ENCODE results near the gene ADAMTSL3. TPM values are rescaled to one million over a fixed set of nuclear protein-coding genes. Genes with fewer than 3 reads are reported as not detected.
A peak's percentile ranks its signal among the peaks of the same experiment; 100 is the strongest.

Gene ADAMTSL3
- total RNA-seq, 1 donor from 2014 or later, result 0.64 TPM

DNA sequence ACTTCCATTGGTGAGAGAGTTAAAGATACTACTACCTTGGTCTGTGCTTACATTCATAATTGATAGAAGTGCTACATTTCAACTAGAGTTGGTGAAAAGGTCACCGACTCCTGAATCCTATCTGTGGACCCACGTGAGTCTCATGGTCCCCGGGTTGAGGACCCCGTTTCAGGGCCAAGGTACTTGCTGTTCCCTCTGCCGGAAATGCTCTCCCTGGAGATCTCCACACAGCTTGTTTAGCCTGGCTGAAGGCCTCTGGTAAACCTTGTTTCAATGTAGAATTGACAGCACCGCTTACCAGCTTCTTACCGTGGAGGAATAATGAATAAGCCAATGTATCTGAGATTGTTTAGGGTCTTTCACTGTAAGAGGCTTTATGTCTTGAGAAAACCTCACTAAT lies 355.7 kb downstream of the ADAMTSL3 start:
- Mint-ChIP-seq H3K9me3 (ENCODE audit: unreplicated experiment) (peaks cover 3% of the 10 kb centered on the region), H3K4me3 (ENCODE audit: unreplicated experiment) (no peak overlapping the region), H3K27ac (ENCODE audit: unreplicated experiment) (no peak overlapping the region), H3K4me1 (ENCODE audit: unreplicated experiment) (no peaks in the 10 kb centered on the region), H3K36me3 (ENCODE audit: low read depth, unreplicated experiment) (peaks cover 7% of the 10 kb centered on the region), H3K27me3 (ENCODE audit: unreplicated experiment) (no peaks in the 10 kb centered on the region)
- no peak for TF ChIP-seq CTCF (IDR thresholded peaks at IDR 0.05; ENCODE audit: unreplicated experiment)
- no peak for DNase-seq (ENCODE audit: low spot score)

GRCh38 chr15:84010246-84010645 lies 356.3 kb downstream of the ADAMTSL3 start:
- Mint-ChIP-seq H3K36me3 (ENCODE audit: low read depth, unreplicated experiment) (peaks cover 7% of the 10 kb centered on the region), H3K27ac (ENCODE audit: unreplicated experiment) (no peak overlapping the region), H3K27me3 (ENCODE audit: unreplicated experiment) (peaks cover under 1% of the 10 kb centered on the region), H3K4me1 (ENCODE audit: unreplicated experiment) (no peaks in the 10 kb centered on the region), H3K9me3 (ENCODE audit: unreplicated experiment) (peaks cover 3% of the 10 kb centered on the region), H3K4me3 (ENCODE audit: unreplicated experiment) (no peak overlapping the region)
- no peak for TF ChIP-seq CTCF (IDR thresholded peaks at IDR 0.05; ENCODE audit: unreplicated experiment)
- no peak for DNase-seq (ENCODE audit: low spot score)

DNA sequence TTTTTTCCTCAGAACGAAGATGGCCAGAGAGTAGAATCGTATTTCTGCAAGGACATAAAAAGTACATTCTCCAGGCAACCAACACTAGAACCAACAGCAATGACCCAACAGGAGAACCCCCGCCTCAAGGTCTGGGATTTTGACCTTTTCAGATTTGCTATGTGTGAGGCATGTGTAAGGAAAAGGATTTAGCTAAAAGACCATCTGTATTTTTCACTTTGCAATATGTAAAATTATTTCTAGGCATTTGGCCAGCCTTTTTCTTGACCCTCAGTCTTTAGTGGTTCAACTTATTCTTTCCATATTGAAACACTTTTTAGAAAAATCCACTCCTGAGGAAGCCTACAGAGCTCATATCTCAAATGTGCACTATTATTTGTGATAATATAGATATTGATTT lies 362.4 kb downstream of the ADAMTSL3 start:
- no peak overlapping the region for H3K4me3 Mint-ChIP-seq (ENCODE audit: unreplicated experiment)
- H3K36me3 Mint-ChIP-seq (ENCODE audit: low read depth, unreplicated experiment), result peaks cover 7% of the 10 kb centered on the region
- peaks cover 4% of the 10 kb centered on the region for H3K27me3 Mint-ChIP-seq (ENCODE audit: unreplicated experiment)
- TF ChIP-seq CTCF (IDR thresholded peaks at IDR 0.05; ENCODE audit: unreplicated experiment), result no peak
- DNase-seq (ENCODE audit: low spot score), result no peak
- H3K27ac Mint-ChIP-seq (ENCODE audit: unreplicated experiment), result no peak overlapping the region
- peaks cover 1% of the 10 kb centered on the region for H3K9me3 Mint-ChIP-seq (ENCODE audit: unreplicated experiment)
- H3K4me1 Mint-ChIP-seq (ENCODE audit: unreplicated experiment), result no peaks in the 10 kb centered on the region

DNA sequence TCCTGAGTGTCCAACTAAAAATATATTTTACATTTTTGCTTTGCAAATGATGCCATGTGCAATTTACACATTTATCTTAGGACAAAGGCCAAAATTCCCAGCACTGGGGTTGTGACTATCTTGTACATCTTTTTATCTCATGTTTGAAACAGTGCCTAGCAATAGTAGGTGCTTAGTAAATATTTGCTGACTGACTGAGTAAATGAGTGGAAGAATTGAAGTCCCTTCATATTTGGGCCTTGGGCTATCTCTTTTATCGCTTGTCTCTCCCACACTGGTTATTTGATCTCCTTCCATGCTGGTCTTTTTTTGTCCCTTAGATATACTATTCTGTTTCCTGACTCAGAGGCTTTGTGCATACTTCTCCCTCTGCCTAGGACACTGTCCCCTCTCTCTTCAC lies 368.6 kb downstream of the ADAMTSL3 start:
- Mint-ChIP-seq H3K4me3 (ENCODE audit: unreplicated experiment) (no peak overlapping the region), H3K9me3 (ENCODE audit: unreplicated experiment) (no peaks in the 10 kb centered on the region), H3K36me3 (ENCODE audit: low read depth, unreplicated experiment) (no peaks in the 10 kb centered on the region), H3K27me3 (ENCODE audit: unreplicated experiment) (no peaks in the 10 kb centered on the region), H3K27ac (ENCODE audit: unreplicated experiment) (no peak overlapping the region), H3K4me1 (ENCODE audit: unreplicated experiment) (no peaks in the 10 kb centered on the region)
- no peak for TF ChIP-seq CTCF (IDR thresholded peaks at IDR 0.05; ENCODE audit: unreplicated experiment)
- no peak for DNase-seq (ENCODE audit: low spot score)

GRCh38 chr15:84023636-84024035 lies 369.7 kb downstream of the ADAMTSL3 start:
- H3K9me3 Mint-ChIP-seq (ENCODE audit: unreplicated experiment), result no peaks in the 10 kb centered on the region
- no peaks in the 10 kb centered on the region for H3K4me1 Mint-ChIP-seq (ENCODE audit: unreplicated experiment)
- H3K27me3 Mint-ChIP-seq (ENCODE audit: unreplicated experiment), result no peaks in the 10 kb centered on the region
- no peaks in the 10 kb centered on the region for H3K36me3 Mint-ChIP-seq (ENCODE audit: low read depth, unreplicated experiment)
- no peak overlapping the region for H3K27ac Mint-ChIP-seq (ENCODE audit: unreplicated experiment)
- peak; percentile 67 for TF ChIP-seq CTCF (IDR thresholded peaks at IDR 0.05; ENCODE audit: unreplicated experiment)
- H3K4me3 Mint-ChIP-seq (ENCODE audit: unreplicated experiment), result no peak overlapping the region
- DNase-seq (ENCODE audit: low spot score), result peak; percentile 33
